H1 (cell line): ENCODE measurements around the gene DAB2IP. TPM values are rescaled to one million over a fixed set of nuclear protein-coding genes. Genes with fewer than 3 reads are reported as not detected.

ENCODE experiments used
- BRCA1 ChIP-seq: IDR thresholded peaks from 2 replicates; pipeline ENCODE4 v1.6.1; 2012; ENCODE audit warnings: low read depth, low read length, improper control_type of control experiment
- JUN ChIP-seq: IDR thresholded peaks from 2 replicates; pipeline ENCODE4 v1.6.1; 2011; ENCODE audit warnings: low read depth, mild to moderate bottlenecking, improper control_type of control experiment, low read length
- KDM1A ChIP-seq: fragments of 200-600, 300-600 bp; sonication (generic); IDR thresholded peaks from 2 replicates; pipeline ENCODE4 v1.7.1; 2016; ENCODE audit warnings: mild to moderate bottlenecking, low read length, borderline replicate concordance
- POLR2A ChIP-seq, 2 experiments: IDR thresholded peaks; 1 replicate in 1 of 2; 2 replicates in 1 of 2; pipeline ENCODE4 v1.6.1; 2011; ENCODE audit warnings: low read depth in 2 of 2, low read length in 2 of 2, mild to moderate bottlenecking in 2 of 2; ENCODE audit errors: control extremely low read depth in 1 of 2
- RNF2 ChIP-seq: fragments of 200-900, 300-1000 bp; sonication (generic); IDR thresholded peaks from 2 replicates; pipeline ENCODE4 v1.7.1; 2016; ENCODE audit warnings: borderline replicate concordance, low read depth, mild to moderate bottlenecking, antibody characterized with exemption, low read length; ENCODE audit not compliant: poor library complexity, severe bottlenecking; ENCODE audit errors: missing control alignments
- polyA plus RNA-seq, 7 experiments: library from polyadenylated mRNA; depleted of rRNA in 3 of 7; stranded (reverse) in 5 of 7; unstranded in 2 of 7; fragments of >200 nt in 5 of 7; fragments of 200-250 nt in 2 of 7; gene quantifications; 1 replicate in 5 of 7; 2 replicates in 1 of 7; 4 replicates in 1 of 7; pipeline versions ENCODE4 v1.2.1 to v1.2.3, GENCODE V29; 2011 to 2013; ENCODE audit warnings: missing spikeins in 2 of 7, mixed read lengths in 2 of 7
- total RNA-seq: library from RNA; stranded (reverse); fragmentation: NEBNext Ultra II Directional; extraction: Animal tissue kit (Norgen Biotek cat#: 25700); gene quantifications from 2 replicates; pipeline ENCODE4 v1.2.1, GENCODE V29; 2021

Gene DAB2IP
- total and polyA plus RNA-seq, 2 of the 8 experiments (the other 6 are each of a cell fraction or from before 2014, with no cell fraction given), result 19.7 to 39.5 TPM

GRCh38 chr9:121649476-121650216 lies 1.8 kb upstream of the DAB2IP start (continued):
- TF ChIP-seq RNF2 (no peak), POLR2A (IDR thresholded peaks at IDR 0.05; ENCODE audit: control extremely low read depth in 1 of 2, low read depth in 2 of 2, low read length in 2 of 2) (no peak), KDM1A (no peak), JUN (no peak), BRCA1 (no peak)
